ENCODE data around the gene DUSP7.

DNA sequence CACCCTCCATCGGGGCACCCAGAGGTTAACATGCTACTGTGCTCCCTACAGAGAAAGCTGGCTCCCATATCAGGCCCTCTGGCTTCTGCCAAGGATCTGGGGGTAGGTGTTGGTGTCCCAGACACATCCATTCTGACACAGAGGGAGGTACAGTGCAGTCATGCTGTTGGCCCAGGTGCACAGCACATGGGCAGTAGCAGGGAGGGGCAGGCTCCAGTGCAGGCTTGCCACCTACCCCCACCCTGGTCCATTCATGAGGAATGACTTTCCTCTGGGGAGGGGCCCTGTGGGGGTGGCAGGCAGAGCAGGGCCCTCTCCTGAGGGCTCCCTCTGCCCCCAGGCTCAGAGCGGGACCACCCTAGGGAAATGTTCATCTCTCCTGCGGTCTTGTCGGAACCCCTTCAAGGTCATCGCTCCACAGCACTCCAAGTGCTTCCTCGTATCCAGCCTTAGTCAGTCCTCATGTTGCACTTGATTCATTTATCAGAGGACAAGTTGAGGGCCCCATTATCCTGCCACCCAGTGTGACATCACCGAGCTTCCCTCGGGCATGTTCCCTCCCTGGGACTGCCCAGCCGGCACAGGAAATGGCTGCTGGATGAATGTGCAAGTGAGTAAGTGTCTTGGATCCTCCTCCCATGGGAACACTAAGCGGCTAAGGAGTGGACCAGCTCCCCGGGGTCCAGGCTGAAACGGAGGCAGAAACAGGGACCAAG is 10.0 kb downstream of the DUSP7 start:
- TF ChIP-seq, protein P1, sequence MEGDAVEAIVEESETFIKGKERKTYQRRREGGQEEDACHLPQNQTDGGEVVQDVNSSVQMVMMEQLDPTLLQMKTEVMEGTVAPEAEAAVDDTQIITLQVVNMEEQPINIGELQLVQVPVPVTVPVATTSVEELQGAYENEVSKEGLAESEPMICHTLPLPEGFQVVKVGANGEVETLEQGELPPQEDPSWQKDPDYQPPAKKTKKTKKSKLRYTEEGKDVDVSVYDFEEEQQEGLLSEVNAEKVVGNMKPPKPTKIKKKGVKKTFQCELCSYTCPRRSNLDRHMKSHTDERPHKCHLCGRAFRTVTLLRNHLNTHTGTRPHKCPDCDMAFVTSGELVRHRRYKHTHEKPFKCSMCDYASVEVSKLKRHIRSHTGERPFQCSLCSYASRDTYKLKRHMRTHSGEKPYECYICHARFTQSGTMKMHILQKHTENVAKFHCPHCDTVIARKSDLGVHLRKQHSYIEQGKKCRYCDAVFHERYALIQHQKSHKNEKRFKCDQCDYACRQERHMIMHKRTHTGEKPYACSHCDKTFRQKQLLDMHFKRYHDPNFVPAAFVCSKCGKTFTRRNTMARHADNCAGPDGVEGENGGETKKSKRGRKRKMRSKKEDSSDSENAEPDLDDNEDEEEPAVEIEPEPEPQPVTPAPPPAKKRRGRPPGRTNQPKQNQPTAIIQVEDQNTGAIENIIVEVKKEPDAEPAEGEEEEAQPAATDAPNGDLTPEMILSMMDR (IDR thresholded peaks at IDR 0.05 in 4 of 5, conservative IDR thresholded peaks at IDR 0.05 in 1 of 5), result no peak
- TF ChIP-seq POLR2A (IDR thresholded peaks at IDR 0.05), result no peak
